ENCODE results near the gene GOPC.
"Not testable (repeated sequence)": the region's sequence is repeated elsewhere in the genome, so short reads cannot be mapped to it uniquely, and the experiment has no call there.

Gene GOPC

GRCh38 chr6:117547688-117548621, 54.4 kb downstream of the GOPC start:
- DNase-seq = peak; percentile 66

GRCh38 chr6:117546674-117547073, 55.6 kb downstream of the GOPC start:
- no peak for DNase-seq

GRCh38 chr6:117545161-117545595, 57.1 kb downstream of the GOPC start:
- no peak for DNase-seq

GRCh38 chr6:117544716-117545115, 57.6 kb downstream of the GOPC start:
- DNase-seq = no peak

- no peak for DNase-seq
Observed at GRCh38 chr6:117542493-117542892, 59.8 kb downstream of the GOPC start.

GRCh38 chr6:117540670-117541069, 61.6 kb downstream of the GOPC start:
- DNase-seq = no peak

GRCh38 chr6:117538615-117539014, 63.7 kb downstream of the GOPC start:
- DNase-seq = no peak

- DNase-seq = no peak
Observed at GRCh38 chr6:117536317-117536716, 66.0 kb downstream of the GOPC start.

GRCh38 chr6:117534974-117535373, 67.3 kb downstream of the GOPC start:
- no peak for DNase-seq

- no peak for DNase-seq
Observed at GRCh38 chr6:117533775-117534174, 68.5 kb downstream of the GOPC start.

GRCh38 chr6:117531809-117532725, 70.2 kb downstream of the GOPC start:
- DNase-seq = no peak

GRCh38 chr6:117531346-117531745, 71.0 kb downstream of the GOPC start:
- DNase-seq = no peak

- no peak for DNase-seq
Observed at GRCh38 chr6:117530467-117531242, 71.7 kb downstream of the GOPC start.

- no peak for DNase-seq
Observed at GRCh38 chr6:117525607-117526006, 76.7 kb downstream of the GOPC start.

GRCh38 chr6:117521791-117522502, 80.4 kb downstream of the GOPC start:
- no peak for DNase-seq

GRCh38 chr6:117520603-117521395, 81.5 kb downstream of the GOPC start:
- DNase-seq = no peak

- no peak for DNase-seq
Observed at GRCh38 chr6:117518870-117519269, 83.4 kb downstream of the GOPC start.

- DNase-seq = not testable (repeated sequence)
Observed at GRCh38 chr6:117517995-117518394, 84.3 kb downstream of the GOPC start.

- DNase-seq = no peak
Observed at GRCh38 chr6:117515326-117515725, 87.0 kb downstream of the GOPC start.

- no peak for DNase-seq
Observed at GRCh38 chr6:117514655-117515054, 87.7 kb downstream of the GOPC start.

- DNase-seq = no peak
Observed at GRCh38 chr6:117513778-117514365, 88.4 kb downstream of the GOPC start.

Data from CD4-positive, alpha-beta T cell treated with Interleukin-17A for 1 hour (primary cell).